GM21619 (cell line): ENCODE results near the gene AGBL5.
"Not testable (repeated sequence)": the region's sequence is repeated elsewhere in the genome, so short reads cannot be mapped to it uniquely, and the experiment has no call there.

ENCODE experiments used
- ATAC-seq: cut with Tn5 transposase; IDR thresholded peaks from one replicate; pipeline ENCODE4 v1.9.1; 2021; ENCODE audit not compliant: unreplicated experiment

AGBL5 gene

DNA sequence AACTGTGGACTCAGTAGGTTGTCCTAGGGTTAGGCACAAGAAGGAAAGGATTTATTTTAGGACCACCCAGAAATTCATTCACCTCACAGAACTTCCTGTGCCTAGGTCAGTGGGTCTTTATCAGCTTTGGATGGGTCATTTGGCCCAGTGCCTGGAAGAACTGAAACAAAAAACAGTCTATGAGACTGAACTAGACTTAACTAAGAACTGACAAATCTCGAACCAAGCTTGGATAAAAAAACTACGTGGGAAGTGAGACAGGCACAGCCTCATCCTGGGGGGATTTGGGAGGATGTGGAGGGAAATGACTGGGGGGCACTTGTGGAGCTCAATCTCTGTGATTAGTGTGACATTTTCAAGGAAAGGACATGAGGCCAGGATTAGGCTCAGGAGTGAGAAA is 22.3 kb downstream of the AGBL5 start:
- no peak for ATAC-seq

DNA sequence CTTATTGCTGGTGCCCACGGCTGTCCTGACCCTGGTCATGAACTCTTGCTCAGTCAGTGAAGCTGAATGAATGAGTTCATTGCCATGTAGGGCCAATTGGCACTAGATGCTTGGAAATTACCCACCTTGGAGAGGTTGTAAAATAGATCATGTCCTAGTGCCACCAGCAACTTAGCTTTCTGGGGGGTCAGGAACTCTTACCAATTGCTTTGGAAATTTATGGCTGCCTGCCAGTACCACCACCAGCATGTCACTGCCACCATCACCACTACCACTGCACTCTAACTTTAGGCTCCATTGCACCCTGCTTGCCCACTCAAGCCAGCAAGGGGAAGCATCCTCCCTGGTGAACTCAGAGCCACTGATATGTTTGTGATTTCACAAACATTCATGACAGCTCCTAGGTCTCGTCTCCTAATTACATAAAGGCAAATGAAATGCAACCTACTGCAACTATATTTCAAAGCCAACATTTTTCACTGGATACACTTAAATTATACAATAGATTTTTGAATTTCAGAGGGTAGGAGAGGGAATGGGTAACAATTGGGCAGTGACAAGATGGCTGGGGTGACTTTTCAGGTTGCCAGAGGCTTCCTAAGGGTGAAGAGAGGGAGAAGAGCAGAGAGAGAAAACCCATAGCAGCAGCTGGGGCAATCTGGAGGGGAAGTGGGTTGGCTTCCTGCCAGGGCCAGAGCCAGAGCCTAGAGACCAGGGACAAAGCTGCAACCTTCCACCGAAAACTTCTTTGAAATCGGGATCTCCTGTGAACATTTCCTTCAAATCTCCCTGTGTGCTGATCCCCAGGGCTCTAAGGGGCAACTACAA is 23.5 kb downstream of the AGBL5 start:
- no peak for ATAC-seq

GRCh38 chr2:27075566-27075871 is 24.1 kb downstream of the AGBL5 start:
- ATAC-seq = not testable (repeated sequence)

- no peak for ATAC-seq
Observed at GRCh38 chr2:27076323-27076722, 24.9 kb downstream of the AGBL5 start.

DNA sequence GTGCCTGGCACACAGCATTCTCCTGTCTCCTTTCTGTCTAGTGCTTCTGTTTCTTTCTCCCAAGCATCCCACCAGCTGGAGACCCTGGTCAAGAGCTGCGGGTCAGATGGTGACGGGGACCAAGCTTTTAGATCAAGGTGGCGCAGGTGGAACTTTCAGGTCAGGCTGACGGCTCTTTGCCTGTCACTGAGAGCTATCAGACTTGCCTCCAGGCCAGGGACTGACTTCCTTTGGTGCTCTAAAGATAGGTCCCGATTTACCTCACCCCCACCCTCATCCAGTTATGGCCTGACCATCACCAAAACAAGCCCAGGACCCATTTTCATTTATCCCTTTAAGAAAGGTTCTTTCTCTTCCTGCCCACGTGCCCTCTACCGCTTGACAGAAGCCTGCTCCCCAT is 25.8 kb downstream of the AGBL5 start:
- no peak for ATAC-seq

DNA sequence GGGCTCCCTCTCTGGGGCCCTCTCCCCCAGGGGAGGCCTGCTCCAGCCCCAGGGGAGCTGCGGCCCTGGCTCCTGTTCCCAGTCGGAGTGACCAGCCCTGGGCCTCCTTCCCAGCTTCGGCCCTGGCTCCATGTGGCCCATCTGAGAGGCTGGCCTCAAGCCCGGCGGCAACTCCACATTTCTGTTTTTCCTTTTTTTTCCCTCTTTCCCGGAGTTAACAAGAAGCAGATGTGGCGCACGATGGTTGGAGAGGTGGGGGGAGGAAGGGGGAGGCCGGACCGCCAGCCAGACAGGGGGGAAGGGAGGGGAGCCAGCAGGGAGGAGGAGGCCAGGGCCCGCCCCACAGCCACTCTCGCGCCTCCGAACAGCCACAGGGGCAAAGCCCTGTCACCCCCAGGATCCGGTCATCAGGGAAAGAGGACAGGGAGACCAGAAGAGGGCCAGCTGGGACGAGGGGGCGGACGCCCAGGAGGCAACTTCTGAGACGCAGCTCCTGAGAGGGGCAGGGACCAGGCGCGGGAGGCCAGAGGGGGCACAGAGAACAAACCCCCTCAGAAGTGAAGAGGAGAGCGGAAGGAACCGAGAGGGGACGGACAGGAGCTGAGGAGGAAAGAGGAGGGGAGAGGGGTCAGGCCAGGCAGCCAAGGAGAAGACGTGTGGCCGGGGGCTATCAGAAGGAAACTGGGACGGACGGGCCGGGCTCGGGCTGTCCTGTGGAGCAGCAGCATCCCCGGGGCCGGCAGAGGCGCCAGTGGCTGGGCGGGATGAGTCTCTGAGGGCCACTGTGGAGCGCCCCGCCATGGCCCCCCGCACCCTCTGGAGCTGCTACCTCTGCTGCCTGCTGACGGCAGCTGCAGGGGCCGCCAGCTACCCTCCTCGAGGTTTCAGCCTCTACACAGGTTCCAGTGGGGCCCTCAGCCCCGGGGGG is 27.1 kb downstream of the AGBL5 start, which contains the start of gene EMILIN1:
EMILIN1 (plus strand) TSS at position 349 of the 928 bp plus-strand sequence; CDS start at position 800, 451 bp downstream.
- ATAC-seq = no peak

DNA sequence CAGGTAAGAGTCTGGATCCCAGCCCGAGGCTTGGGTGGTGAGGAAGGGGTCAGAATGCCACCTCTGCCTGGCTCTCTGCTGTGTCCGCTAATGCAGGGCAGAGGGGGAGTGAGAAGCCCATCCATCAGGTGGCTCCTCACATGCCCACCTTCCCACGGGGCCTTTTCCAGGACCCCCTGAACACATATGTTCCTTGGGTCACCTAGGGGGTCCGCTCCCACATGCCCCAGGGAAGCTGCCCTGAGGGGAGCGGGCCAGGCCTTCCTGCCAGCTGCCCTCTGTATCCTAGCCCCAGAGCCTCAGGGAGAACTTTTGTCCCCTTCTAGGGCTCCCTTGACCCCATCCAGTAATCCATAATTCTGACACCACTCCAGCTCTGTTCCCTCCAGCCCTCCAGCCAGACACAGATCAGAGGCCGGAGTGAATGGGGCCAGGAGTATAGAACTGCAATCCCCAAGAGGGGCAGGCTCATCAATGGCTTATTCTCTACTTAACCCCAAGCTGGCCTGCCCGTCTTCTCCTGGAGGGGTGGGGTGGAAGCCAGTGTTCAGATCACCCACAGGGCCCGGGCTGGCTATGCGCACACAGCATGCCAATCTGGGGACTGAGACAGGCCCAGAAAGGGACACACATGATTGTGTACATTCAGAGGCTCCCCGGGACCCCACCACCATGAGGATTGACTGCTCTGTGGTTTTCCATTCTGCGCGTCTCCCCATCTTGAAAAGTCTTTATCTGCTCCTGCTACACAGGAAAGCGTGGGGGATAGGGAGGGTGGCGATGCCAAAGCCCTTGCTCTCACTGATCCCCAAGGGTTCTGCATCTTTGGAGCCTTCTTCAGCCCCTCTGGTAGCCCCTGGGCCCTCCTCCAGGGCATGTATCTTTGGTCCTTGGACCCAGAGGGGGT is 28.0 kb downstream of the AGBL5 start:
- ATAC-seq = no peak

DNA sequence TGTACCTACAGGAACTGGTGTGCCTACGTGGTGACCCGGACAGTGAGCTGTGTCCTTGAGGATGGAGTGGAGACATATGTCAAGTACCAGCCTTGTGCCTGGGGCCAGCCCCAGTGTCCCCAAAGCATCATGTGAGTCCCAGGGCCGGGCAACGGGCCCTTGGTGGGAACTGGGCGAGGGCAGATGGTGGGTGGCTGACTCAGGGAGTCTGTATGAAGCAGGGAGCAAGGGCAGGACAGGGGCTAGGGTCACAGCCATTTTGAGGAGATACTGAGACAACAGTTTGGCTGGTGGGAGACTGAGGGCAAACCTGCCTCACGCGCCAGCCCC is 28.6 kb downstream of the AGBL5 start:
- ATAC-seq = no peak

DNA sequence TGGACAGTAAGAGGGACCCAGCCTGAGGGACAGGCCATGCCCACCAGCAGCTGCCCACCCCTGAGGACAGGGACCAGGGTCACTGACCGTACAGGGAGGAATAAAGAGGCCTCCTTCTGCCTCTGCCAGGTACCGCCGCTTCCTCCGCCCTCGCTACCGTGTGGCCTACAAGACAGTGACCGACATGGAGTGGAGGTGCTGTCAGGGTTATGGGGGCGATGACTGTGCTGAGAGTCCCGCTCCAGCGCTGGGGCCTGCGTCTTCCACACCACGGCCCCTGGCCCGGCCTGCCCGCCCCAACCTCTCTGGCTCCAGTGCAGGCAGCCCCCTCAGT is 29.1 kb downstream of the AGBL5 start:
- ATAC-seq = no peak

DNA sequence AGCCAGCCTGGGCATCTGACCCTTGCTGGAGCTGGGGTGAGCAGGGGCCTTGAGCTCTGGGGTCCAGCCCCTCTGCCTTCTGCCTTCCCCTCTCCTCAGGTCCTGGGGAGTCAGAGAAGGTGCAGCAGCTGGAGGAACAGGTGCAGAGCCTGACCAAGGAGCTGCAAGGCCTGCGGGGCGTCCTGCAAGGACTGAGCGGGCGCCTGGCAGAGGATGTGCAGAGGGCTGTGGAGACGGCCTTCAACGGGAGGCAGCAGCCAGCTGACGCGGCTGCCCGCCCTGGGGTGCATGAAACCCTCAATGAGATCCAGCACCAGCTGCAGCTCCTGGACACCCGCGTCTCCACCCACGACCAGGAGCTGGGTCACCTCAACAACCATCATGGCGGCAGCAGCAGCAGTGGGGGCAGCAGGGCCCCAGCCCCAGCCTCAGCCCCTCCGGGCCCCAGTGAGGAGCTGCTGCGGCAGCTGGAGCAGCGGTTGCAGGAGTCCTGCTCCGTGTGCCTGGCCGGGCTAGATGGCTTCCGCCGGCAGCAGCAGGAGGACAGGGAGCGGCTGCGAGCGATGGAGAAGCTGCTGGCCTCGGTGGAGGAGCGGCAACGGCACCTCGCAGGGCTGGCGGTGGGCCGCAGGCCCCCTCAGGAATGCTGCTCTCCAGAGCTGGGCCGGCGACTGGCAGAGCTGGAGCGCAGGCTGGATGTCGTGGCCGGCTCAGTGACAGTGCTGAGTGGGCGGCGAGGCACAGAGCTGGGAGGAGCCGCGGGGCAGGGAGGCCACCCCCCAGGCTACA is 30.7 kb downstream of the AGBL5 start:
- ATAC-seq = no peak

- ATAC-seq = no peak
Observed at GRCh38 chr2:27082773-27083409, 31.4 kb downstream of the AGBL5 start.

DNA sequence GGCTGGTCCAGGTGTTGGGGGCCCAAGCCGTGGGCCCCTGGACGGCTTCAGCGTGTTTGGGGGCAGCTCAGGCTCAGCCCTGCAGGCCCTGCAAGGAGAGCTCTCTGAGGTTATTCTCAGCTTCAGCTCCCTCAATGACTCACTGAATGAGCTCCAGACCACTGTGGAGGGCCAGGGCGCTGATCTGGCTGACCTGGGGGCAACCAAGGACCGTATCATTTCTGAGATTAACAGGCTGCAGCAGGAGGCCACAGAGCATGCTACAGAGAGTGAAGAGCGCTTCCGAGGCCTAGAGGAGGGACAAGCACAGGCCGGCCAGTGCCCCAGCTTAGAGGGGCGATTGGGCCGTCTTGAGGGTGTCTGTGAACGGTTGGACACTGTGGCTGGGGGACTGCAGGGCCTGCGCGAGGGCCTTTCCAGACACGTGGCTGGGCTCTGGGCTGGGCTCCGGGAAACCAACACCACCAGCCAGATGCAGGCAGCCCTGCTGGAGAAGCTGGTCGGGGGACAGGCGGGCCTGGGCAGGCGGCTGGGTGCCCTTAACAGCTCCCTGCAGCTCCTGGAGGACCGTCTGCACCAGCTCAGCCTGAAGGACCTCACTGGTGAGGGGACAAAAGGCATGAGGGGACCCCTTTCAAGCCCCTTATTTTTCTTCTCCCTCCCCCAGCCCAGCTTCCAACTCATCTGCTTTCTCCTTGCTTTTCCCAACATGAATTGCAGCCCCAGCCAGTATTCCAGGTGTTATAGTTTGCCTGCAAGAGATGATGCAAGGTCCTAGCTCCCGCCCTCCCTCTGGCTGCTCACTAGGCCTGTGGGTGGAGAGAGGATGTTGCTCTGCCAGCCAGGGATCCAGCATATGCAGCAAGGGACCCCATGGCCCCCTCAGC is 32.2 kb downstream of the AGBL5 start:
- no peak for ATAC-seq

DNA sequence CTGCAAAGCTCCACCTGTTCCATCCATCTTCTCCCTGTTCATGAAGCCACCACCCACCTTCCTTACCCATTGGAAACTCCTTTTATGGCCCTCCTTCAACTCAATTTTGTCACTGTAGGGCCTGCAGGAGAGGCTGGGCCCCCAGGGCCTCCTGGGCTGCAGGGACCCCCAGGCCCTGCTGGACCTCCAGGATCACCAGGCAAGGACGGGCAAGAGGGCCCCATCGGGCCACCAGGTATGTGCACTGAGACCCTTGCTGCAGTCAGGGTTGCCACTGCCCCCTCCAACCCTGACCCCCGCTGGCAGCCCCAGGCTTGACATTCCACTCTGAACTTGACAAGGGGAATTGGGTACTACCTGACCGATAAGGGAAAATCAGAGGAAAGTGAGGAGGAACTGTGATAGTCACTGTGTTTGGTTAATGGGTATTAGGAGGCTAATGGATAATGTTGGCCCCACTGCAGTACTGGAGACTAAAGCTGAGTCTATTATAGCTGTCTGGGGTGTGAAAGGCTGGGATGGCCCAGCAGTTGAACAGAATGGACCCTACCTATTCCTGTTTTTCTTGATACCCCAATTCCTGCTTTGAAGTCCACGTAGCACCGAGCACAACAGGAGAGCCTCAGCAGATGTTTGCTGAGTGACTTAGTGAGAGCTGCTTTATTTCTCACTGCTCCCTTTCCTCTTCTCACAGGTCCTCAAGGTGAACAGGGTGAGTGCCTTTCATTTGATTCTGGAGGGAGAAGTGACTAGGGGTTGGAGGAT is 33.0 kb downstream of the AGBL5 start:
- no peak for ATAC-seq

DNA sequence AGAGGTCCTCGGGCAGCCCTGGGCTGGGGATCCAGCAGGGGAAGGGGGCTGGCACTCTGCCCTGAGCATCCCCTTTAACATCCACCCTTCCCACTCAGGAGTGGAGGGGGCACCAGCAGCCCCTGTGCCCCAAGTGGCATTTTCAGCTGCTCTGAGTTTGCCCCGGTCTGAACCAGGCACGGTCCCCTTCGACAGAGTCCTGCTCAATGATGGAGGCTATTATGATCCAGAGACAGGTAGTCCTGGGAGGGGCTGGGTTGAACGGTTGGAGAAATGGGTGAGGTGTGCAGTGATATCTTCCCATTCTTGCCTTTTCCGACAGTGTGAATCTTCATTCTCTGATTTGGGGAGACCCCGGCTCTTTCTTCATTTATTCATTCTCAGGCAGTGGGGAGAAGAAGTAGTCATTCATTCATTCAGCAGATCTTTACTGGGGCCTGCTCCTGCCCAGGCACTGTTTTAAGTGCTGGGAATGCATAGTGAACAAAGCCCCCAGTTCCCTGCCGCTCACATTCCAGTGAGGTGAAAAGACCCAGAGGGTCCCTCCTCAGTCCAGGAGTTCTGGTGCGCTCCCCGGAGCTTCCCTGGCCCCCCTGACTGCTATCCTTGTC is 33.7 kb downstream of the AGBL5 start:
- no peak for ATAC-seq

- ATAC-seq = peak; percentile 8
Observed at GRCh38 chr2:27085673-27086089, 34.2 kb downstream of the AGBL5 start.

DNA sequence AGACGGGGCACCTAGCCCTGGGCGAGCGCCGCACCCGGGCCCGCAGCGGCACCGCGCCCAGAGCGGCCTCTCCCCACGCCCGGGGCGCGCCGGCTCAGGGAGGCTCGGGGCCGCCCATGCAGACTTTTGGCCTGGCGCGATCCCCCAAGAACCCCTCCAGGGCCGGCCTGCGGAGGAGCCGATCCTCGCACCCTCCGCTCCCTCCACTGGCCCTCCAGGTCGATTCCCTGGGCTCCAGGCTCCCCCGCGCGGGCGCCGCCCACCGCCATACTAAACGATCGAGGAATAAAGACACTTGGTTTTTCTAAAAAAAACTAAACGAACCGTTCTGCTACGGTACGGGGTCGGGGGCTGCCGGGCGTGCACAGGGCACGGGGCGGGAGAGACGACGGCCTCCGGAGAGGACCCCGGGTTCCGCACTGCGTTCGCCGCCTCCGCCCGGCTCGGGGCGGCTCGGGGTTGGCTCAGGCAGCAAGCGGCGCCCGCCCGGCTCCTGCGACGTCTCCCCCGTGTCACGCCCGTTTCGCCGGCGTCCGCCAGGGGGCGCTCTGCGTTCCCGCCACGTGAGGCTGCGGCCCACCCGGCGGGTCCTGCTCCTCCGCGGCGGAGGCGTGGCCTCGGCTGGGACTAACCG is 34.7 kb downstream of the AGBL5 start:
- ATAC-seq = peak; percentile 64
